Keratinocyte (primary cell): ENCODE measurements around the gene ABCC9. TPM values are rescaled to one million over a fixed set of nuclear protein-coding genes. Genes with fewer than 3 reads are reported as not detected.

Experiments used
- DNase-seq: peaks from one replicate; pipeline ENCODE4 v3.0.0-alpha.2; 2011; ENCODE audit warnings: low read depth, missing footprints, low spot score
- FAIRE-seq: peaks from 2 replicates; lab custom pipeline; 2011; peaks lifted over from hg19 to GRCh38; lab: Jason Lieb, UNC
- H2AFZ ChIP-seq: 2 replicates; pipeline ENCODE4 v1.6.0; 2012; ENCODE audit warnings: low read length, control low read depth, inconsistent platforms; ENCODE audit not compliant: control insufficient read depth
- H3K27ac ChIP-seq: 2 replicates; pipeline ENCODE4 v1.5.1; 2011; ENCODE audit warnings: low read length; ENCODE audit not compliant: control insufficient read depth, insufficient read depth
- H3K27me3 ChIP-seq: 3 replicates; pipeline ENCODE4 v1.6.0; 2011; ENCODE audit warnings: low read length; ENCODE audit not compliant: control insufficient read depth, insufficient read depth; ENCODE audit errors: extremely low read depth
- H3K36me3 ChIP-seq, 2 experiments: 2 replicates in 1 of 2; 3 replicates in 1 of 2; pipeline ENCODE4 v1.5.1; 2011; ENCODE audit warnings: low read length in 2 of 2, mild to moderate bottlenecking in 1 of 2; ENCODE audit not compliant: control insufficient read depth in 2 of 2, insufficient read depth in 2 of 2; ENCODE audit errors: extremely low read depth in 1 of 2
- H3K4me1 ChIP-seq: 3 replicates; pipeline ENCODE4 v1.5.1; 2011; ENCODE audit warnings: low read length; ENCODE audit not compliant: control insufficient read depth, insufficient read depth; ENCODE audit errors: extremely low read depth
- H3K4me2 ChIP-seq: 3 replicates; pipeline ENCODE4 v1.6.0; 2011; ENCODE audit warnings: low read depth, low read length; ENCODE audit not compliant: control insufficient read depth, insufficient read depth; ENCODE audit errors: extremely low read depth
- H3K4me3 ChIP-seq, 3 experiments: fragments of 200-600 bp in 1 of 3; sonication (generic) in 1 of 3; 2 replicates in 2 of 3; 3 replicates in 1 of 3; pipeline ENCODE4 v1.5.1; 2011 to 2016; ENCODE audit warnings: low read length in 3 of 3, mild to moderate bottlenecking in 3 of 3, control low read depth in 2 of 3, inconsistent platforms in 1 of 3, low read depth in 1 of 3, mixed read lengths in 1 of 3, mixed run types in 1 of 3, moderate library complexity in 1 of 3; ENCODE audit not compliant: control insufficient read depth in 2 of 3, insufficient read depth in 2 of 3; ENCODE audit errors: extremely low read depth in 1 of 3
- H3K79me2 ChIP-seq: 2 replicates; pipeline ENCODE4 v1.6.0; 2012; ENCODE audit warnings: low read length; ENCODE audit not compliant: control insufficient read depth, insufficient read depth
- H3K9ac ChIP-seq: 3 replicates; pipeline ENCODE4 v1.6.0; 2011; ENCODE audit warnings: low read length; ENCODE audit not compliant: control insufficient read depth, insufficient read depth; ENCODE audit errors: extremely low read depth
- H3K9me1 ChIP-seq: 3 replicates; pipeline ENCODE4 v1.6.0; 2011; ENCODE audit warnings: low read length; ENCODE audit not compliant: control insufficient read depth, insufficient read depth; ENCODE audit errors: extremely low read depth
- H3K9me3 ChIP-seq: 2 replicates; pipeline ENCODE4 v1.5.1; 2012; ENCODE audit warnings: low read depth, low read length; ENCODE audit not compliant: control insufficient read depth
- H4K20me1 ChIP-seq: 3 replicates; pipeline ENCODE4 v1.6.0; 2011; ENCODE audit warnings: low read length; ENCODE audit not compliant: control insufficient read depth, insufficient read depth; ENCODE audit errors: extremely low read depth
- EZH2 ChIP-seq: IDR thresholded peaks from one replicate; pipeline ENCODE4 v1.6.1; 2012; ENCODE audit warnings: inconsistent platforms, mild to moderate bottlenecking, low read length, moderate library complexity
- dilution Hi-C: fragments of 300-500 bp; cut with MboI; formaldehyde crosslinking; loops from one replicate; pipeline ENCODE4 v1.7.0; 2020; ENCODE audit warnings: low sequenced_read_pairs; ENCODE audit not compliant: extremely low pct_ligation_motif_present
- polyA plus RNA-seq, 5 experiments: library from polyadenylated mRNA; depleted of rRNA in 3 of 5; stranded (reverse) in 3 of 5; stranded (forward) in 1 of 5; unstranded in 1 of 5; fragments of >200 nt; gene quantifications; 1 replicate in 1 of 5; 2 replicates in 3 of 5; 3 replicates in 1 of 5; pipeline versions ENCODE4 v1.2.1 to v1.2.3, GENCODE V29; 2011 to 2012; ENCODE audit warnings: missing spikeins in 2 of 5, low read depth in 1 of 5, low replicate concordance in 1 of 5
- TF ChIP-seq, protein P1 (sequence below), 3 experiments: IDR thresholded peaks in 1 of 3; conservative IDR thresholded peaks in 1 of 3; optimal IDR thresholded peaks in 1 of 3; 2 replicates in 2 of 3; 3 replicates in 1 of 3; pipeline versions ENCODE3 to v1.5.1; 2011; ENCODE audit warnings: low read length in 3 of 3, mild to moderate bottlenecking in 3 of 3, moderate library complexity in 2 of 3, control low read depth in 1 of 3, inconsistent platforms in 1 of 3; ENCODE audit not compliant: insufficient read depth in 2 of 3; ENCODE audit errors: extremely low read depth in 1 of 3

The ABCC9 gene
- polyA plus RNA-seq, 1 donor (not counting 4 experiments of a cell fraction or from before 2014, with no cell fraction given): not detected

DNA sequence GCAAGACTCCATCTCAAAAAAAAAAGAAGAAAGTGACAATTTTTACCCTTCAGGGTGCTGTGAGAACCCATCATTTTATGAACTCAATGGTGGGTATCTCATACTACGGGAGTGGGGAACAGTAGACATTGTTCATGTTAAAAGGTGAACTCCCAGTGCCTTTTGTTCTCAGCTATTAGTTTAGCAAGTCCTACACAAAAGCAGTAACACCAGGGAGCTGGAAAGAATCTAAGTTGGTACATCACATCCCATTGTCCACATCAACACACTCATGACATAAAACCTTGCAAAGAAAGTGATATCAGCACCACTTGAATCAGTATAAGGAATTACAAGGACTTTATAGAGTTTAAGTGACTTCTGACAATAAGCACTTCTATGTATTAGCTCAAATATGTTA lies 47.4 kb upstream of the ABCC9 start:
- TF ChIP-seq EZH2: no peak
- TF ChIP-seq, protein P1, sequence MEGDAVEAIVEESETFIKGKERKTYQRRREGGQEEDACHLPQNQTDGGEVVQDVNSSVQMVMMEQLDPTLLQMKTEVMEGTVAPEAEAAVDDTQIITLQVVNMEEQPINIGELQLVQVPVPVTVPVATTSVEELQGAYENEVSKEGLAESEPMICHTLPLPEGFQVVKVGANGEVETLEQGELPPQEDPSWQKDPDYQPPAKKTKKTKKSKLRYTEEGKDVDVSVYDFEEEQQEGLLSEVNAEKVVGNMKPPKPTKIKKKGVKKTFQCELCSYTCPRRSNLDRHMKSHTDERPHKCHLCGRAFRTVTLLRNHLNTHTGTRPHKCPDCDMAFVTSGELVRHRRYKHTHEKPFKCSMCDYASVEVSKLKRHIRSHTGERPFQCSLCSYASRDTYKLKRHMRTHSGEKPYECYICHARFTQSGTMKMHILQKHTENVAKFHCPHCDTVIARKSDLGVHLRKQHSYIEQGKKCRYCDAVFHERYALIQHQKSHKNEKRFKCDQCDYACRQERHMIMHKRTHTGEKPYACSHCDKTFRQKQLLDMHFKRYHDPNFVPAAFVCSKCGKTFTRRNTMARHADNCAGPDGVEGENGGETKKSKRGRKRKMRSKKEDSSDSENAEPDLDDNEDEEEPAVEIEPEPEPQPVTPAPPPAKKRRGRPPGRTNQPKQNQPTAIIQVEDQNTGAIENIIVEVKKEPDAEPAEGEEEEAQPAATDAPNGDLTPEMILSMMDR (optimal IDR thresholded peaks at IDR 0.05 in 1 of 3, IDR thresholded peaks at IDR 0.05 in 1 of 3, conservative IDR thresholded peaks at IDR 0.05 in 1 of 3; ENCODE audit: extremely low read depth in 1 of 3, insufficient read depth in 2 of 3, low read length in 3 of 3): no peak
- dilution Hi-C loops: no loop called here

DNA sequence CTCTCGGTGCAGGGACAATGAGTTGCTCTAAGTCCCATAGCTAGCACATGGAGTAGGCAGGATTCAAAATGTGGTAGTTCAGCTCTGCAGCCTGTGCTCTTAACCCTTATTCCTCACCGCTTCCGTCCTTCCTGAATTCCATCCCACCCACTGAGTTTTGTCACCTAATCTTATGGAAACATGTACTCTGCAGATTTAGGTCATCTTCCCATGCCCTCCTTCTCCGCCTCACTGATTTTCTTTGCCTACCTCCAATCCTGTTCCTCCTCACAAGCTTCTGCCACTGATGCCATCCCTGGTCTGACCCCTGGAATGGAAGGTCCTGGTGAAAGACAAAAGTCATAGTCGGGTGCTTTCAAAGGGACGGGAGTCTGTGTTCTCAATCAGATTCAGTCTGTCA lies 46.5 kb upstream of the ABCC9 start:
- Histone ChIP-seq H2AFZ (no peak overlapping the region), H3K36me3 (no peaks in the 10 kb centered on the region), H3K4me2 (no peak overlapping the region), H3K79me2 (no peaks in the 10 kb centered on the region), H3K9ac (no peak overlapping the region), H3K4me3 (no peak overlapping the region), H3K4me1 (no peaks in the 10 kb centered on the region), H3K27me3 (no peaks in the 10 kb centered on the region), H3K9me1 (no peaks in the 10 kb centered on the region), H3K27ac (no peak overlapping the region), H4K20me1 (no peaks in the 10 kb centered on the region), H3K9me3 (no peaks in the 10 kb centered on the region)
- dilution Hi-C loops: no loop called here
- DNase-seq: no peak
- no peak for FAIRE-seq
- TF ChIP-seq, protein P1 (optimal IDR thresholded peaks at IDR 0.05 in 1 of 3, IDR thresholded peaks at IDR 0.05 in 1 of 3, conservative IDR thresholded peaks at IDR 0.05 in 1 of 3; ENCODE audit: extremely low read depth in 1 of 3, insufficient read depth in 2 of 3, low read length in 3 of 3): no peak
- no peak for TF ChIP-seq EZH2

More for the DNA sequence above, 47.4 kb upstream of the ABCC9 start:
- no peak overlapping the region for H3K27ac ChIP-seq
- DNase-seq (no peak), FAIRE-seq (no peak)
- no peaks in the 10 kb centered on the region for H3K79me2 ChIP-seq
- no peak overlapping the region for H3K4me2 ChIP-seq
- no peaks in the 10 kb centered on the region for H3K27me3 ChIP-seq
- no peak overlapping the region for H2AFZ ChIP-seq
- H3K9me3 ChIP-seq: no peaks in the 10 kb centered on the region
- H4K20me1 ChIP-seq: no peaks in the 10 kb centered on the region
- no peaks in the 10 kb centered on the region for H3K9me1 ChIP-seq
- no peaks in the 10 kb centered on the region for H3K36me3 ChIP-seq
- H3K4me3 ChIP-seq: no peak overlapping the region
- no peak overlapping the region for H3K9ac ChIP-seq
- no peaks in the 10 kb centered on the region for H3K4me1 ChIP-seq
